OCI-LY7 (cell line): ENCODE measurements around the gene GALNT17.

Experiments
- CTCF ChIP-seq: fragments of 200-600 bp; sonication (generic); conservative IDR thresholded peaks from 2 replicates; pipeline ENCODE4 v1.5.1; 2014; ENCODE audit warnings: mild to moderate bottlenecking, antibody characterized with exemption, low read length, moderate library complexity, mixed read lengths
- EZH2phosphoT487 ChIP-seq: fragments of 200-600 bp; sonication (generic); IDR thresholded peaks from 2 replicates; pipeline ENCODE4 v1.6.1; 2018; ENCODE audit warnings: low read depth, borderline replicate concordance, mild to moderate bottlenecking, mixed run types, antibody characterized with exemption, low read length, moderate library complexity, mixed read lengths

- TF ChIP-seq CTCF: no peak
- TF ChIP-seq EZH2phosphoT487: no peak
Measured at GRCh38 chr7:71705217-71705616, 573.3 kb downstream of the GALNT17 start.
